Hepatocyte (in vitro differentiated cells): ENCODE measurements around the gene BARX1. TPM values are rescaled to one million over a fixed set of nuclear protein-coding genes. Genes with fewer than 3 reads are reported as not detected.

Experiments used
- DNase-seq: peaks from one replicate; pipeline ENCODE4 v3.0.0-alpha.2; 2016; ENCODE audit warnings: low spot score
- H2AFZ ChIP-seq: fragments of 200-600 bp; sonication (generic); 2 replicates; pipeline ENCODE4 v1.6.0; 2016; ENCODE audit warnings: antibody characterized with exemption, mild to moderate bottlenecking
- H3K27ac ChIP-seq: fragments of 200-600 bp; sonication (generic); 2 replicates; pipeline ENCODE4 v1.5.1; 2016; ENCODE audit warnings: mild to moderate bottlenecking
- H3K27me3 ChIP-seq: fragments of 200-600 bp; sonication (generic); 2 replicates; pipeline ENCODE4 v1.6.1; 2016
- H3K36me3 ChIP-seq: fragments of 200-600 bp; sonication (generic); replicated peaks from 2 replicates; pipeline ENCODE4 v1.5.1; 2016; ENCODE audit warnings: low read depth; ENCODE audit not compliant: insufficient read depth
- H3K4me1 ChIP-seq: fragments of 200-600 bp; sonication (generic); 2 replicates; pipeline ENCODE4 v1.5.1; 2016; ENCODE audit warnings: mild to moderate bottlenecking, moderate library complexity; ENCODE audit not compliant: insufficient read depth
- H3K4me2 ChIP-seq: fragments of 200-600 bp; sonication (generic); 2 replicates; pipeline ENCODE4 v1.6.0; 2016
- H3K4me3 ChIP-seq: fragments of 200-600 bp; sonication (generic); 2 replicates; pipeline ENCODE4 v1.5.1; 2016; ENCODE audit warnings: mild to moderate bottlenecking
- H3K79me2 ChIP-seq: fragments of 200-600 bp; sonication (generic); 2 replicates; pipeline ENCODE4 v1.6.0; 2017; ENCODE audit warnings: mild to moderate bottlenecking
- H3K9me2 ChIP-seq: fragments of 200-600 bp; sonication (generic); replicated peaks from 2 replicates; pipeline ENCODE4 v1.6.0; 2017; ENCODE audit warnings: mild to moderate bottlenecking; ENCODE audit not compliant: insufficient read depth
- H3K9me3 ChIP-seq: fragments of 200-600 bp; sonication (generic); 2 replicates; pipeline ENCODE4 v1.5.1; 2016; ENCODE audit warnings: low read depth, mild to moderate bottlenecking
- H4K20me1 ChIP-seq: fragments of 200-600 bp; sonication (generic); 2 replicates; pipeline ENCODE4 v1.6.0; 2016; ENCODE audit warnings: mild to moderate bottlenecking; ENCODE audit not compliant: insufficient read depth, poor library complexity, severe bottlenecking
- CTCF ChIP-seq: fragments of 200-600 bp; sonication (generic); IDR thresholded peaks from 2 replicates; pipeline ENCODE4 v1.5.1; 2016; ENCODE audit warnings: antibody characterized with exemption, mild to moderate bottlenecking; ENCODE audit not compliant: poor library complexity
- EZH2 ChIP-seq: fragments of 200-600 bp; sonication (generic); IDR thresholded peaks from 2 replicates; pipeline ENCODE4 v1.6.1; 2016; ENCODE audit warnings: antibody characterized with exemption, mild to moderate bottlenecking, borderline replicate concordance
- EZH2phosphoT487 ChIP-seq: fragments of 200-600 bp; sonication (generic); IDR thresholded peaks from one replicate; pipeline ENCODE4 v1.6.1; 2018; ENCODE audit warnings: antibody characterized with exemption, mild to moderate bottlenecking, low read depth, moderate library complexity; ENCODE audit not compliant: unreplicated experiment, severe bottlenecking
- WGBS: methylation state at CpG from one replicate; pipeline ENCODE4 v1.1.6; 2016; ENCODE audit warnings: low lambda C conversion rate; ENCODE audit errors: missing lambda C conversion rate; 5-methylcytosine and 5-hydroxymethylcytosine counted together
- polyA plus RNA-seq: library from polyadenylated mRNA; unstranded; fragments of >200 nt; fragmentation: Nextera tagmentation; extraction: Ambion mirVana; gene quantifications from 2 replicates; pipeline ENCODE4 v1.2.1, GENCODE V29; 2016
- total RNA-seq: library from RNA; depleted of rRNA; stranded (reverse); fragments of >200 nt; gene quantifications from 2 replicates; pipeline ENCODE4 v1.2.3, GENCODE V29; 2014

BARX1 gene
- total and polyA plus RNA-seq, 2 experiments from 2014 or later: 0.47 to 0.50 TPM

DNA sequence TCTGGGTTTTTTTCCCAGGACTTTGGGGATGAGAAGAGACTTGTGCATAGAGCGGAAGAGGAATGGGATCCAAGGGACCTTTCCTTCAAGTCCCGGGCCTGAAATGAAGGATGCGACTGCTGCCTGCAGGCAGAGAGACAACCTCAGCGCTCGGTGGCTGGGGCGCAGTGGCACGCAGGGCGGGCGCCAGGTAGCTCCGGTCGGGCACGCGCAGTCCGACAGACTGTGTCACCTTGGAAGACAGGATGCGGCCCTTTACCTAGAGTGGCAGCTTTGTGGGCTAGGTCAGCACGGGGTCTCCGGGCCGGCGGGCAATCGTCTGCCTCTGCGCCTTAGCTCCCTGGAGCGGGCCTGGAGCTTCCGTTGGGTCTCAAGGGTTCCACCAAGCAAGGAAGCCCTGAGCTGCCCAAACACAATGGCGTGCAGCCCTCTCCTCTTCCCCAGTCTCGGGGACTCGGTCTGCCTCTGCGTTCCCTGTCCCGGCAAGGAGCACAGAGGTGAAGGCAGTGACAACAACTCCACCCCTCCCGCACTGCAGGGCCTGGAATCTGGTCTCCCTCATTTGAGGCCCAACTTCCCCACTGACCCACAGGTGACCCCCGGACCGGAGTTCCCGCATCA, 6.0 kb downstream of the BARX1 start:
- Histone ChIP-seq H3K4me1 (peaks cover 28% of the 10 kb centered on the region), H3K27ac (no peak overlapping the region)
- TF ChIP-seq EZH2phosphoT487 (peak; percentile 49), CTCF (no peak), EZH2 (peak; percentile 89)

GRCh38 chr9:93948441-93949072, 6.6 kb downstream of the BARX1 start:
- H3K4me2 ChIP-seq: peak overlapping the region; percentile 45
- H3K4me1 ChIP-seq: peaks cover 28% of the 10 kb centered on the region
- H3K79me2 ChIP-seq: no peaks in the 10 kb centered on the region
- WGBS: 3% methylated on average over 34 of the region's 40 CpGs
- no peak for DNase-seq
- peaks cover 99% of the 10 kb centered on the region for H3K27me3 ChIP-seq
- H4K20me1 ChIP-seq: no peaks in the 10 kb centered on the region
- no peaks in the 10 kb centered on the region for H3K9me2 ChIP-seq
- TF ChIP-seq EZH2phosphoT487 (peak; percentile 36), EZH2 (no peak)
- no peak overlapping the region for H2AFZ ChIP-seq
- H3K9me3 ChIP-seq: no peaks in the 10 kb centered on the region
- H3K27ac ChIP-seq: no peak overlapping the region
- no peaks in the 10 kb centered on the region for H3K36me3 ChIP-seq
- H3K4me3 ChIP-seq: no peak overlapping the region

More for the DNA sequence above, 6.0 kb downstream of the BARX1 start:
- no peak overlapping the region for H2AFZ ChIP-seq
- peaks cover 99% of the 10 kb centered on the region for H3K27me3 ChIP-seq
- no peaks in the 10 kb centered on the region for H3K9me2 ChIP-seq
- no peaks in the 10 kb centered on the region for H3K9me3 ChIP-seq
- no peak overlapping the region for H3K4me3 ChIP-seq
- H3K4me2 ChIP-seq: peak overlapping the region; percentile 45
- no peaks in the 10 kb centered on the region for H4K20me1 ChIP-seq
- no peak for DNase-seq
- H3K79me2 ChIP-seq: no peaks in the 10 kb centered on the region
- 4% methylated on average over 32 of the region's 32 CpGs for WGBS
- H3K36me3 ChIP-seq: no peaks in the 10 kb centered on the region

GRCh38 chr9:93947409-93948070, 7.6 kb downstream of the BARX1 start:
- Histone ChIP-seq H3K4me2 (no peak overlapping the region), H3K27me3 (peaks cover 99% of the 10 kb centered on the region), H3K79me2 (no peaks in the 10 kb centered on the region), H3K9me3 (no peaks in the 10 kb centered on the region), H3K9me2 (no peaks in the 10 kb centered on the region), H3K36me3 (no peaks in the 10 kb centered on the region), H3K4me3 (no peak overlapping the region), H3K27ac (no peak overlapping the region), H4K20me1 (no peaks in the 10 kb centered on the region), H3K4me1 (peaks cover 21% of the 10 kb centered on the region), H2AFZ (no peak overlapping the region)
- TF ChIP-seq EZH2phosphoT487: peak; percentile 51
- no peak for TF ChIP-seq CTCF
- DNase-seq: no peak
- WGBS: 15% methylated on average over 13 of the region's 13 CpGs

DNA sequence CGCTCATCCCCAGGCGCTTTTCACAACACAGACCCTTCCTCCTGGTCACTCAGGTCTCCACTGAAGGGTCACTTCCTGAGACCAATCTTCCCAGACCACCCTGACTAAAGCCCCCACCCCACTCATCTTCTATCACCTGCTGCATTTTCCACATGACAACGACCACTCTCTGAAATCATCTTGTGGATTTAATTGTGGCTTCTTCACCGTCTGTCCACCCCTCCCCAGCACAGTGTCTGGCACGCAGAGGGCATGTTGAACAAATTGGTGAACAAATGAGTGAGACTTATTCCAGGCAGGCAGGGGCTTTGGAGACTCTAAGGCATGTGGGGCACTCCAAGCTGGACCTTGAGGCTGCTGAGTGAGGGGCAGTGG, 8.8 kb downstream of the BARX1 start:
- peak overlapping the region; percentile 83 for H3K4me2 ChIP-seq
- WGBS: 8% methylated on average over 5 of the region's 5 CpGs
- H3K36me3 ChIP-seq: no peaks in the 10 kb centered on the region
- no peak overlapping the region for H3K4me3 ChIP-seq
- H3K79me2 ChIP-seq: no peaks in the 10 kb centered on the region
- no peak overlapping the region for H2AFZ ChIP-seq
- TF ChIP-seq EZH2phosphoT487 (no peak), EZH2 (peak; percentile 87)
- H3K9me2 ChIP-seq: no peaks in the 10 kb centered on the region
- peaks cover 99% of the 10 kb centered on the region for H3K27me3 ChIP-seq
- DNase-seq: no peak
- no peaks in the 10 kb centered on the region for H4K20me1 ChIP-seq
- H3K27ac ChIP-seq: no peak overlapping the region
- no peaks in the 10 kb centered on the region for H3K9me3 ChIP-seq
- H3K4me1 ChIP-seq: peaks cover 12% of the 10 kb centered on the region
